Measurements from ENCODE around the gene SLC2A13.
"Not testable (repeated sequence)": the region's sequence is repeated elsewhere in the genome, so short reads cannot be mapped to it uniquely, and the experiment has no call there.

The SLC2A13 gene

GRCh38 chr12:39906237-39906636, 199.6 kb downstream of the SLC2A13 start:
- ATAC-seq (ENCODE audit: low read depth): no peak
- Histone ChIP-seq H3K27ac (ENCODE audit: poor library complexity, severe bottlenecking) (no peak overlapping the region), H3K4me3 (ENCODE audit: severe bottlenecking) (no peak overlapping the region), H3K36me3 (ENCODE audit: low read depth) (no peaks in the 10 kb centered on the region), H3K4me1 (ENCODE audit: insufficient read depth, poor library complexity, severe bottlenecking) (no peaks in the 10 kb centered on the region), H3K27me3 (ENCODE audit: insufficient read depth, poor library complexity, severe bottlenecking) (no peaks in the 10 kb centered on the region), H3K9me3 (ENCODE audit: severe bottlenecking) (no peaks in the 10 kb centered on the region)
- TF ChIP-seq CTCF (IDR thresholded peaks at IDR 0.05; ENCODE audit: poor library complexity, severe bottlenecking): no peak
- DNase-seq (ENCODE audit: low spot score): no peak

GRCh38 chr12:39905152-39905551, 200.7 kb downstream of the SLC2A13 start:
- DNase-seq (ENCODE audit: low spot score) (no peak), ATAC-seq (ENCODE audit: low read depth) (no peak)
- Histone ChIP-seq H3K4me3 (ENCODE audit: severe bottlenecking) (no peak overlapping the region), H3K4me1 (ENCODE audit: insufficient read depth, poor library complexity, severe bottlenecking) (no peaks in the 10 kb centered on the region), H3K27ac (ENCODE audit: poor library complexity, severe bottlenecking) (no peak overlapping the region), H3K36me3 (ENCODE audit: low read depth) (no peaks in the 10 kb centered on the region), H3K27me3 (ENCODE audit: insufficient read depth, poor library complexity, severe bottlenecking) (no peaks in the 10 kb centered on the region), H3K9me3 (ENCODE audit: severe bottlenecking) (no peaks in the 10 kb centered on the region)
- no peak for TF ChIP-seq CTCF (IDR thresholded peaks at IDR 0.05; ENCODE audit: poor library complexity, severe bottlenecking)

DNA sequence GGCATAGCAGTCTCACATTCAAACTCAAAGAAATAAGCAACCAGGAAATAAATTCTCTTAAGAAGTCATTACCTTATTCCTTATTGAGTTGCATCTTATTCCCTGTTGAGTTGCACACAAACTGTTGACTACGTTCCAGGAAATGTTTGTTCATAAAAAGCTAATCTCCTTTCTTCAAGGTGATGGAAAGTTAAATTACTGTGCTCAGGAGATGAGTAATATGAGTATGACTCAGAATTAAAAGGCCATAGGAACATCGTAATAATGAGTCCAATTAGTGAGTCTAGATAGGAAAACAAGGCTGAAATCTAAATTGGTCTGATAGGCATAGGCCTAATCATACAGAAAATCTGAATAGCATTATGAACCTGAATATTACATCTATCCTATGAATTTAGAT, 203.1 kb downstream of the SLC2A13 start:
- Histone ChIP-seq H3K4me3 (ENCODE audit: severe bottlenecking) (no peak overlapping the region), H3K36me3 (ENCODE audit: low read depth) (no peaks in the 10 kb centered on the region), H3K4me1 (ENCODE audit: insufficient read depth, poor library complexity, severe bottlenecking) (no peaks in the 10 kb centered on the region), H3K9me3 (ENCODE audit: severe bottlenecking) (no peaks in the 10 kb centered on the region), H3K27ac (ENCODE audit: poor library complexity, severe bottlenecking) (no peak overlapping the region), H3K27me3 (ENCODE audit: insufficient read depth, poor library complexity, severe bottlenecking) (no peaks in the 10 kb centered on the region)
- no peak for DNase-seq (ENCODE audit: low spot score)
- TF ChIP-seq CTCF (IDR thresholded peaks at IDR 0.05; ENCODE audit: poor library complexity, severe bottlenecking): no peak
- ATAC-seq (ENCODE audit: low read depth): no peak

GRCh38 chr12:39897315-39897714, 208.6 kb downstream of the SLC2A13 start:
- no peaks in the 10 kb centered on the region for H3K36me3 ChIP-seq (ENCODE audit: low read depth)
- TF ChIP-seq CTCF (IDR thresholded peaks at IDR 0.05; ENCODE audit: poor library complexity, severe bottlenecking): no peak
- H3K9me3 ChIP-seq (ENCODE audit: severe bottlenecking): peaks cover 4% of the 10 kb centered on the region
- DNase-seq (ENCODE audit: low spot score) (no peak), ATAC-seq (ENCODE audit: low read depth) (no peak)
- H3K27me3 ChIP-seq (ENCODE audit: insufficient read depth, poor library complexity, severe bottlenecking): no peaks in the 10 kb centered on the region
- H3K27ac ChIP-seq (ENCODE audit: poor library complexity, severe bottlenecking): no peak overlapping the region
- no peaks in the 10 kb centered on the region for H3K4me1 ChIP-seq (ENCODE audit: insufficient read depth, poor library complexity, severe bottlenecking)
- no peak overlapping the region for H3K4me3 ChIP-seq (ENCODE audit: severe bottlenecking)

DNA sequence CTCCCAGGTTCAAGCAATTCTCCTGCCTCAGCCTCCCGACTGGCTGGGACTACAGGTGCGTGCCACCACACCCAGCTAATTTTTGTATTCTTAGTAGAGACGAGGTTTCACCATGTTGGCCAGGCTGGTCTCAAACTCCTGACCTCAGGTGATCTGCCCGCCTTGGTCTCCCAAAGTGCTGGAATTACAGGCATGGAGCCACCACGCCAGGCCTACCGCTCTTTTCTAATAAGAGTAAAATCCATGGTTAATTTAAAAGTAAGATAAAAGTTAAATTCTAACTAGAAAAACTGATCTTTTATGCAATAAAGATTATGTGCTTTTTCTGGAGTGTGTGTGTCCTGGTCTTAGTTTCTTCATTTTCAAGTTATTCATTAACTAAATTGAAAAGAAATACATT, 212.5 kb downstream of the SLC2A13 start:
- not testable (repeated sequence) for DNase-seq (ENCODE audit: low spot score); H3K4me1 ChIP-seq (ENCODE audit: insufficient read depth, poor library complexity, severe bottlenecking); H3K27ac ChIP-seq (ENCODE audit: poor library complexity, severe bottlenecking); ATAC-seq (ENCODE audit: low read depth); H3K4me3 ChIP-seq (ENCODE audit: severe bottlenecking); H3K9me3 ChIP-seq (ENCODE audit: severe bottlenecking); H3K36me3 ChIP-seq (ENCODE audit: low read depth); H3K27me3 ChIP-seq (ENCODE audit: insufficient read depth, poor library complexity, severe bottlenecking)
